Measurements from ENCODE around the gene GLIS1.

GLIS1 gene

GRCh38 chr1:53476579-53476978 lies 262.4 kb downstream of the GLIS1 start:
- DNase-seq, result no peak

- no peak for DNase-seq
Measured at GRCh38 chr1:53475664-53476063, 263.3 kb downstream of the GLIS1 start.

GRCh38 chr1:53473463-53473862 lies 265.5 kb downstream of the GLIS1 start:
- peak; percentile 15 for DNase-seq

- DNase-seq, result no peak
Measured at GRCh38 chr1:53471000-53471399, 268.0 kb downstream of the GLIS1 start.

GRCh38 chr1:53470584-53470983 lies 268.4 kb downstream of the GLIS1 start:
- DNase-seq, result no peak

GRCh38 chr1:53470155-53470554 lies 268.8 kb downstream of the GLIS1 start:
- no peak for DNase-seq

- DNase-seq, result no peak
Measured at GRCh38 chr1:53469373-53469772, 269.6 kb downstream of the GLIS1 start.

GRCh38 chr1:53468374-53468773 lies 270.6 kb downstream of the GLIS1 start:
- no peak for DNase-seq

- DNase-seq, result no peak
Measured at GRCh38 chr1:53467391-53467790, 271.6 kb downstream of the GLIS1 start.

- DNase-seq, result no peak
Measured at GRCh38 chr1:53465023-53465957, 273.7 kb downstream of the GLIS1 start.

GRCh38 chr1:53463961-53464899 lies 274.7 kb downstream of the GLIS1 start:
- no peak for DNase-seq

- no peak for DNase-seq
Measured at GRCh38 chr1:53462769-53463501, 276.0 kb downstream of the GLIS1 start.

GRCh38 chr1:53462193-53462592 lies 276.8 kb downstream of the GLIS1 start:
- no peak for DNase-seq

- no peak for DNase-seq
Measured at GRCh38 chr1:53461323-53462044, 277.5 kb downstream of the GLIS1 start.

GRCh38 chr1:53460666-53461322 lies 278.2 kb downstream of the GLIS1 start:
- no peak for DNase-seq

- no peak for DNase-seq
Measured at GRCh38 chr1:53460211-53460634, 278.7 kb downstream of the GLIS1 start.

- no peak for DNase-seq
Measured at GRCh38 chr1:53459321-53460175, 279.4 kb downstream of the GLIS1 start, which contains the start of gene DMRTB1. TSS of gene DMRTB1 (plus strand) at chr1:53459399. CDS start at chr1:53459454, 55 bp downstream.

GRCh38 chr1:53458634-53459033 lies 280.3 kb downstream of the GLIS1 start:
- no peak for DNase-seq
